HEK293 (cell line): ENCODE data around the gene XRN2.

Source experiments
- CTCF ChIP-seq: fragments of 450-650 bp; formaldehyde crosslinking; IDR thresholded peaks from 2 replicates; pipeline ENCODE4 v1.5.1; 2016; ENCODE audit warnings: missing biosample characterization, missing genetic modification characterization
- KLF1 ChIP-seq: fragments of 450-650 bp; formaldehyde crosslinking; IDR thresholded peaks from 2 replicates; pipeline ENCODE4 v1.5.1; 2016; ENCODE audit warnings: missing biosample characterization, missing genetic modification characterization
- KLF10 ChIP-seq: fragments of 450-650 bp; IDR thresholded peaks from 2 replicates; pipeline ENCODE4 v1.5.1; 2018; ENCODE audit warnings: missing biosample characterization, mild to moderate bottlenecking, missing genetic modification characterization
- SP7 ChIP-seq: fragments of 450-650 bp; formaldehyde crosslinking; IDR thresholded peaks from 2 replicates; pipeline ENCODE4 v1.5.1; 2016; ENCODE audit warnings: missing biosample characterization, missing genetic modification characterization
- TCF7L2 ChIP-seq: IDR thresholded peaks from 2 replicates; pipeline ENCODE4 v1.6.1; 2011; ENCODE audit warnings: low read depth, mild to moderate bottlenecking, inconsistent platforms, low read length, moderate library complexity, borderline replicate concordance
- ZNF274 ChIP-seq, 2 experiments: fragments of 200-500 bp in 1 of 2; fragments of 450-650 bp in 1 of 2; sonication (Bioruptor generic) in 1 of 2; formaldehyde crosslinking in 1 of 2; IDR thresholded peaks; 2 replicates each; pipeline versions ENCODE4 v1.5.1 to v1.6.1; 2014 to 2016; ENCODE audit warnings: borderline replicate concordance in 1 of 2, inconsistent platforms in 1 of 2, low read length in 1 of 2, missing biosample characterization in 1 of 2, missing genetic modification characterization in 1 of 2
- ZNF302 ChIP-seq: fragments of 450-650 bp; formaldehyde crosslinking; IDR thresholded peaks from 2 replicates; pipeline ENCODE4 v1.5.1; 2016; ENCODE audit warnings: missing biosample characterization, missing genetic modification characterization, low read depth

GRCh38 chr20:21424846-21425245 lies 121.7 kb downstream of the XRN2 start:
- TF ChIP-seq ZNF302 (tag by site-specific recombination): no peak
- no peak for TF ChIP-seq CTCF (tag by site-specific recombination)
- no peak for TF ChIP-seq SP7 (tag by site-specific recombination)
- no peak for TF ChIP-seq KLF10 (tag by site-specific recombination)
- TF ChIP-seq KLF1 (tag by site-specific recombination): no peak
- no peak for TF ChIP-seq TCF7L2
- TF ChIP-seq ZNF274 (IDR thresholded peaks at IDR 0.05; ENCODE audit: low read length): no peak
- no peak for TF ChIP-seq ZNF274 (tag by site-specific recombination; IDR thresholded peaks at IDR 0.05; ENCODE audit: borderline replicate concordance)
